Measurements from ENCODE around the gene MICAL1. TPM values are rescaled to one million over a fixed set of nuclear protein-coding genes. Genes with fewer than 3 reads are reported as not detected.

MICAL1 gene
- total and polyA plus RNA-seq, 2 donors (not counting 1 experiment from before 2014, with no cell fraction given): 202 to 319 TPM

GRCh38 chr6:109449064-109449794 lies 6.3 kb downstream of the MICAL1 start:
- H3K9me3 Mint-ChIP-seq (ENCODE audit: insufficient read depth): no peaks in the 10 kb centered on the region
- peak overlapping the region; percentile 47 for H3K4me3 Mint-ChIP-seq
- Histone ChIP-seq H3K79me2 (ENCODE audit: control insufficient read depth, insufficient read depth, low read length) (peaks cover 40% of the 10 kb centered on the region), H3K9me3 (ENCODE audit: control extremely low read depth in 1 of 3, control insufficient read depth in 2 of 3, insufficient read depth in 1 of 3, low read length in 2 of 3) (no peaks in the 10 kb centered on the region), H3K9ac (ENCODE audit: low read length) (no peak overlapping the region), H3K4me2 (replicated peaks; ENCODE audit: low read depth, low read length, poor library complexity, severe bottlenecking) (peak overlapping the region; percentile 65), H3K27ac (ENCODE audit: low read length in 2 of 2) (peak overlapping the region; percentile 19 to 76), H2AFZ (ENCODE audit: insufficient read depth, low read depth, low read length, poor library complexity, severe bottlenecking) (no peak overlapping the region), H4K20me1 (ENCODE audit: control insufficient read depth, insufficient read depth, low read length, poor library complexity, severe bottlenecking) (peaks cover 9% of the 10 kb centered on the region), H3K4me1 (ENCODE audit: control insufficient read depth in 2 of 2, insufficient read depth in 2 of 2, low read length in 2 of 2) (peaks cover 67 to 71% of the 10 kb centered on the region in 2 donors), H3K27me3 (replicated peaks in 1 of 4; ENCODE audit: control extremely low read depth in 1 of 4, control insufficient read depth in 3 of 4, insufficient read depth in 4 of 4, low read length in 3 of 4) (no peaks in the 10 kb centered on the region), H3K36me3 (replicated peaks in 1 of 2; ENCODE audit: control extremely low read depth in 1 of 2, control insufficient read depth in 1 of 2, extremely low read depth in 1 of 2, insufficient read depth in 2 of 2, low read length in 1 of 2) (peaks cover 0 to 59% of the 10 kb centered on the region in 2 experiments), H3K4me3 (ENCODE audit: control extremely low read depth in 1 of 5, extremely low read depth in 1 of 5, insufficient read depth in 1 of 5, low read depth in 2 of 5, low read length in 4 of 5) (no peak overlapping the region)
- 72% methylated on average over 18 of the region's 19 CpGs for WGBS (ENCODE audit: insufficient coverage)
- H3K4me1 Mint-ChIP-seq: peaks cover 72% of the 10 kb centered on the region
- POLR2A ChIA-PET: interaction anchor here (0.5 to 3.7 kb wide), 3 partner anchors 8 to 40 kb away, joined by 4 to 21 read pairs (median 4); partner anchors contain the start of genes PPIL6 and SMPD2
- TF ChIP-seq, protein P1, sequence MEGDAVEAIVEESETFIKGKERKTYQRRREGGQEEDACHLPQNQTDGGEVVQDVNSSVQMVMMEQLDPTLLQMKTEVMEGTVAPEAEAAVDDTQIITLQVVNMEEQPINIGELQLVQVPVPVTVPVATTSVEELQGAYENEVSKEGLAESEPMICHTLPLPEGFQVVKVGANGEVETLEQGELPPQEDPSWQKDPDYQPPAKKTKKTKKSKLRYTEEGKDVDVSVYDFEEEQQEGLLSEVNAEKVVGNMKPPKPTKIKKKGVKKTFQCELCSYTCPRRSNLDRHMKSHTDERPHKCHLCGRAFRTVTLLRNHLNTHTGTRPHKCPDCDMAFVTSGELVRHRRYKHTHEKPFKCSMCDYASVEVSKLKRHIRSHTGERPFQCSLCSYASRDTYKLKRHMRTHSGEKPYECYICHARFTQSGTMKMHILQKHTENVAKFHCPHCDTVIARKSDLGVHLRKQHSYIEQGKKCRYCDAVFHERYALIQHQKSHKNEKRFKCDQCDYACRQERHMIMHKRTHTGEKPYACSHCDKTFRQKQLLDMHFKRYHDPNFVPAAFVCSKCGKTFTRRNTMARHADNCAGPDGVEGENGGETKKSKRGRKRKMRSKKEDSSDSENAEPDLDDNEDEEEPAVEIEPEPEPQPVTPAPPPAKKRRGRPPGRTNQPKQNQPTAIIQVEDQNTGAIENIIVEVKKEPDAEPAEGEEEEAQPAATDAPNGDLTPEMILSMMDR (IDR thresholded peaks at IDR 0.05): no peak
- no peak for TF ChIP-seq EZH2 (IDR thresholded peaks at IDR 0.05; ENCODE audit: borderline replicate concordance, insufficient read depth, low read depth, low read length, poor library complexity, severe bottlenecking)
- CTCF ChIA-PET: interaction anchor here (0.5 to 1.6 kb wide), 4 partner anchors 11 to 184 kb away, joined by 3 to 5 read pairs (median 4); no protein-coding TSS in a partner anchor
- peak overlapping the region; percentile 79 for H3K27ac Mint-ChIP-seq
- no peaks in the 10 kb centered on the region for H3K27me3 Mint-ChIP-seq
- intact Hi-C loops (cut with micrococcal nuclease): loop anchor here (1.0 kb wide), 1 partner anchor 8 kb away; no protein-coding TSS in a partner anchor
- DNase-seq: peak; percentile 46
- ATAC-seq (ENCODE audit: low read depth): no peak

DNA sequence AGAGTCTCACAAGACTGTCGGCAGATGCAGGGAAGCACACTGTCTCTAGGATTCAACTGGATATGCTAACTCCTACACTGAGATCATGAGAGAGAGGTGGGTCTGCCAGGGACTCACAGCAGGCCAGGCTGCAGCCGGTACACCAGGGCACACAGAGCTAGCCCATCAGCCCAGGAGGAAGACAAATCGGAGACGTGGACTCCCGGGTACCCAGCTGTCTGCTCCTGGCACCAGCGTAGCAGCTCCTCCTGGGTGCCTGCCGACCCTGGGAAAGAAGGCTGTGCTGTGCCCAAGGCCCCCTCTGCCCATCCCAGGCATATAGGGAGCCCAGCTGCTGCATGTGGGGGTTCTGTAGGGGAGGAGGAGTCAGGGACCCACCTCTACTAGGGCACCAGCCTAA lies 7.0 kb downstream of the MICAL1 start:
- no peak for ATAC-seq (ENCODE audit: low read depth)
- Histone ChIP-seq H3K9me3 (ENCODE audit: control extremely low read depth in 1 of 3, control insufficient read depth in 2 of 3, insufficient read depth in 1 of 3, low read length in 2 of 3) (no peaks in the 10 kb centered on the region), H3K9ac (ENCODE audit: low read length) (no peak overlapping the region), H3K4me2 (replicated peaks; ENCODE audit: low read depth, low read length, poor library complexity, severe bottlenecking) (peak overlapping the region; percentile 17), H2AFZ (ENCODE audit: insufficient read depth, low read depth, low read length, poor library complexity, severe bottlenecking) (no peak overlapping the region), H3K27me3 (replicated peaks in 1 of 4; ENCODE audit: control extremely low read depth in 1 of 4, control insufficient read depth in 3 of 4, insufficient read depth in 4 of 4, low read length in 3 of 4) (no peaks in the 10 kb centered on the region), H3K27ac (ENCODE audit: low read length in 2 of 2) (peak overlapping the region in 1 of 2 donors; percentile 76), H3K4me1 (ENCODE audit: control insufficient read depth in 2 of 2, insufficient read depth in 2 of 2, low read length in 2 of 2) (peaks cover 61 to 65% of the 10 kb centered on the region in 2 donors), H3K4me3 (ENCODE audit: control extremely low read depth in 1 of 5, extremely low read depth in 1 of 5, insufficient read depth in 1 of 5, low read depth in 2 of 5, low read length in 4 of 5) (no peak overlapping the region), H3K36me3 (replicated peaks in 1 of 2; ENCODE audit: control extremely low read depth in 1 of 2, control insufficient read depth in 1 of 2, extremely low read depth in 1 of 2, insufficient read depth in 2 of 2, low read length in 1 of 2) (peaks cover 0 to 63% of the 10 kb centered on the region in 2 experiments), H3K79me2 (ENCODE audit: control insufficient read depth, insufficient read depth, low read length) (peaks cover 34% of the 10 kb centered on the region), H4K20me1 (ENCODE audit: control insufficient read depth, insufficient read depth, low read length, poor library complexity, severe bottlenecking) (peaks cover 9% of the 10 kb centered on the region)
- Mint-ChIP-seq H3K4me3 (no peak overlapping the region), H3K9me3 (ENCODE audit: insufficient read depth) (no peaks in the 10 kb centered on the region), H3K4me1 (peaks cover 65% of the 10 kb centered on the region), H3K27ac (peak overlapping the region; percentile 67), H3K27me3 (no peaks in the 10 kb centered on the region)
- ChIA-PET POLR2A (interaction anchor here (0.6 to 3.7 kb wide), 3 partner anchors 7 to 298 kb away, joined by 3 to 21 read pairs (median 4); partner anchors contain the start of genes PPIL6 and SMPD2), CTCF (interaction anchor here (0.5 to 1.6 kb wide), 3 partner anchors 12 to 185 kb away, joined by 3 to 5 read pairs (median 4); no protein-coding TSS in a partner anchor)
- TF ChIP-seq, protein P1 (IDR thresholded peaks at IDR 0.05): no peak
- TF ChIP-seq EZH2 (IDR thresholded peaks at IDR 0.05; ENCODE audit: borderline replicate concordance, insufficient read depth, low read depth, low read length, poor library complexity, severe bottlenecking): no peak
- no peak for DNase-seq
- 97% methylated on average over 7 of the region's 7 CpGs for WGBS (ENCODE audit: insufficient coverage)
- intact Hi-C loops (cut with micrococcal nuclease): loop anchor here (1.0 kb wide), 1 partner anchor 7 kb away; no protein-coding TSS in a partner anchor

All from B cell (primary cell).